IMR-90 (cell line): ENCODE data around the gene ENTPD3. TPM values are rescaled to one million over a fixed set of nuclear protein-coding genes. Genes with fewer than 3 reads are reported as not detected.

Source experiments
- ATAC-seq: fragments of 200-7000 bp; cut with Tn5 transposase; 2 replicates; pipeline ENCODE4 v1.9.1; 2020; ENCODE audit warnings: low read depth, mild to moderate bottlenecking, moderate library complexity
- BruUV-seq: library from RNA; stranded (reverse); fragments of 400-500 nt; replicated peaks from 2 replicates; lab custom pipeline; 2021; lab: Mats Ljungman, UMichigan
- CTCF ChIA-PET: fragments of 300-600 bp; formaldehyde crosslinking; extraction: SDS; loops from one replicate; lab custom pipeline; 2021; ENCODE audit warnings: antibody characterized with exemption; lab: Yijun Ruan, JAX
- POLR2A ChIA-PET: fragments of 300-600 bp; sonication (Branson Sonifier 250); formaldehyde crosslinking; loops from one replicate; lab custom pipeline; 2022; ENCODE audit warnings: antibody characterized with exemption; ENCODE audit not compliant: unreplicated experiment; lab: Charles Lee
- DNase-seq: peaks from one replicate; pipeline ENCODE4 v3.0.0; 2013
- H2AFZ ChIP-seq: replicated peaks from 2 replicates; pipeline ENCODE3; 2013; ENCODE audit warnings: low read length, mild to moderate bottlenecking; ENCODE audit not compliant: poor library complexity
- H2AK5ac ChIP-seq: 2 replicates; pipeline ENCODE4 v1.6.1; 2013; ENCODE audit warnings: low read depth, low read length, inconsistent platforms
- H2AK9ac ChIP-seq: replicated peaks from 2 replicates; pipeline ENCODE3; 2013; ENCODE audit warnings: mild to moderate bottlenecking, low read depth, low read length, moderate library complexity; ENCODE audit not compliant: poor library complexity
- H2BK120ac ChIP-seq: 2 replicates; pipeline ENCODE4 v1.6.1; 2013; ENCODE audit warnings: low read depth, low read length, inconsistent platforms
- H2BK15ac ChIP-seq: 3 replicates; pipeline ENCODE4 v1.6.1; 2013; ENCODE audit warnings: low read depth, low read length, inconsistent platforms
- H2BK20ac ChIP-seq: 2 replicates; pipeline ENCODE4 v1.6.1; 2013; ENCODE audit warnings: low read depth, mild to moderate bottlenecking, inconsistent platforms, low read length, moderate library complexity
- H2BK5ac ChIP-seq: 2 replicates; pipeline ENCODE4 v1.6.1; 2013; ENCODE audit warnings: mild to moderate bottlenecking, low read depth, low read length, inconsistent platforms; ENCODE audit not compliant: poor library complexity, severe bottlenecking
- H3K14ac ChIP-seq: replicated peaks from 2 replicates; pipeline ENCODE4 v1.6.1; 2013; ENCODE audit warnings: low read depth, low read length, inconsistent platforms
- H3K18ac ChIP-seq: 2 replicates; pipeline ENCODE4 v1.6.1; 2013; ENCODE audit warnings: low read depth, low read length, control low read depth
- H3K23ac ChIP-seq: 2 replicates; pipeline ENCODE4 v1.6.1; 2013; ENCODE audit warnings: low read depth, low read length, inconsistent platforms
- H3K27ac ChIP-seq: 2 replicates; pipeline ENCODE4 v1.5.1; 2013; ENCODE audit warnings: mild to moderate bottlenecking, control low read depth, low read length; ENCODE audit not compliant: insufficient read depth
- H3K27me3 ChIP-seq: 2 replicates; pipeline ENCODE4 v1.6.1; 2013; ENCODE audit warnings: low read length; ENCODE audit not compliant: control insufficient read depth, insufficient read depth
- H3K36me3 ChIP-seq: 2 replicates; pipeline ENCODE4 v1.6.1; 2013; ENCODE audit warnings: low read length, mixed read lengths; ENCODE audit not compliant: control insufficient read depth, insufficient read depth
- H3K4ac ChIP-seq: 2 replicates; pipeline ENCODE4 v1.6.1; 2013; ENCODE audit warnings: low read depth, low read length, inconsistent platforms
- H3K4me1 ChIP-seq: 2 replicates; pipeline ENCODE4 v1.6.1; 2013; ENCODE audit warnings: low read length, mixed read lengths; ENCODE audit not compliant: control insufficient read depth, insufficient read depth
- H3K4me2 ChIP-seq: 2 replicates; pipeline ENCODE4 v1.6.1; 2013; ENCODE audit warnings: low read depth, mild to moderate bottlenecking, control low read depth, low read length, moderate library complexity
- H3K4me3 ChIP-seq: 2 replicates; pipeline ENCODE4 v1.5.1; 2013; ENCODE audit warnings: low read depth, mild to moderate bottlenecking, control low read depth, low read length, moderate library complexity; ENCODE audit not compliant: insufficient read depth
- H3K56ac ChIP-seq: 2 replicates; pipeline ENCODE4 v1.6.1; 2013; ENCODE audit warnings: low read length, inconsistent platforms; ENCODE audit not compliant: insufficient read depth; ENCODE audit errors: extremely low read depth
- H3K79me1 ChIP-seq, 2 experiments: 2 replicates each; pipeline ENCODE4 v1.6.1; 2013; ENCODE audit warnings: low read length in 2 of 2, inconsistent platforms in 1 of 2, low read depth in 1 of 2
- H3K9ac ChIP-seq: 2 replicates; pipeline ENCODE4 v1.6.1; 2013; ENCODE audit warnings: low read depth, low read length, control low read depth
- H3K9me1 ChIP-seq: 2 replicates; pipeline ENCODE4 v1.6.1; 2013; ENCODE audit warnings: low read length, inconsistent platforms; ENCODE audit not compliant: insufficient read depth
- H3K9me3 ChIP-seq: 2 replicates; pipeline ENCODE4 v1.6.1; 2013; ENCODE audit warnings: low read length; ENCODE audit not compliant: control insufficient read depth, insufficient read depth
- H4K20me1 ChIP-seq: 2 replicates; pipeline ENCODE4 v1.6.1; 2013; ENCODE audit warnings: low read length, inconsistent platforms; ENCODE audit not compliant: insufficient read depth
- H4K5ac ChIP-seq: 2 replicates; pipeline ENCODE4 v1.6.1; 2013; ENCODE audit warnings: mild to moderate bottlenecking, low read depth, low read length, control low read depth
- H4K8ac ChIP-seq, 2 experiments: 2 replicates each; pipeline ENCODE4 v1.6.1; 2013; ENCODE audit warnings: low read depth in 2 of 2, low read length in 2 of 2, control low read depth in 1 of 2, inconsistent platforms in 1 of 2
- H4K91ac ChIP-seq: 2 replicates; pipeline ENCODE4 v1.6.1; 2013; ENCODE audit warnings: low read depth, low read length, inconsistent platforms; ENCODE audit not compliant: insufficient read depth
- BHLHE40 ChIP-seq: fragments of 150-350 bp; IDR thresholded peaks from 2 replicates; pipeline ENCODE4 v1.6.1; 2016; ENCODE audit warnings: mild to moderate bottlenecking, low read depth, low read length
- ELK1 ChIP-seq: fragments of 150-350 bp; IDR thresholded peaks from 2 replicates; pipeline ENCODE4 v1.6.1; 2016; ENCODE audit warnings: low read depth, mild to moderate bottlenecking, low read length, moderate library complexity, borderline replicate concordance
- MAZ ChIP-seq: IDR thresholded peaks from 2 replicates; pipeline ENCODE4 v1.6.1; 2012; ENCODE audit warnings: low read depth, mild to moderate bottlenecking, low read length, improper control_type of control experiment, moderate library complexity, borderline replicate concordance
- MXI1 ChIP-seq: IDR thresholded peaks from 2 replicates; pipeline ENCODE4 v1.6.1; 2012; ENCODE audit warnings: low read depth, mild to moderate bottlenecking, low read length, moderate library complexity, borderline replicate concordance
- NFE2L2 ChIP-seq: fragments of 150-350 bp; IDR thresholded peaks from 2 replicates; pipeline ENCODE4 v1.6.1; 2016; ENCODE audit warnings: low read depth, mild to moderate bottlenecking, low read length
- SMC3 ChIP-seq: fragments of 150-350 bp; IDR thresholded peaks from 2 replicates; pipeline ENCODE4 v1.6.1; 2016; ENCODE audit warnings: low read depth, mild to moderate bottlenecking, antibody characterized with exemption, low read length, moderate library complexity
- WGBS, 2 experiments: methylation state at CpG; one replicate each; pipeline versions ENCODE4 v1.1.5 to v1.1.7; 2013; ENCODE audit warnings: missing lambda C conversion rate in 2 of 2; ENCODE audit not compliant: insufficient read length in 1 of 2; ENCODE audit errors: extremely low coverage in 2 of 2; 5-methylcytosine and 5-hydroxymethylcytosine counted together
- dilution Hi-C: fragments of 300-500 bp; cut with HindIII; formaldehyde crosslinking; loops from one replicate; pipeline ENCODE4 v1.14.3; 2018; ENCODE audit warnings: low sequenced_read_pairs; ENCODE audit not compliant: unreplicated experiment
- in situ Hi-C: fragments of 300-500 bp; cut with MboI; formaldehyde crosslinking; loops from 3 replicates; pipeline ENCODE4 v1.14.3; 2019; ENCODE audit warnings: low sequenced_read_pairs, inconsistent platforms, mixed read lengths
- intact Hi-C: fragments of 100-400 bp; cut with micrococcal nuclease; formaldehyde crosslinking; loops from 2 replicates; pipeline ENCODE4 v1.10.0; 2022
- polyA plus RNA-seq, 3 experiments: library from polyadenylated mRNA; depleted of rRNA; stranded (reverse); fragments of >200 nt; gene quantifications; 2 replicates each; pipeline ENCODE4 v1.2.3, GENCODE V29; 2012; ENCODE audit warnings: low replicate concordance in 1 of 3
- total RNA-seq: library from RNA; depleted of rRNA; stranded (reverse); fragments of >200 nt; gene quantifications from 2 replicates; pipeline ENCODE4 v1.2.3, GENCODE V29; 2012; rRNA removed

Gene ENTPD3
- total and polyA plus RNA-seq, 2 of the 4 experiments (the other 2 are of a cell fraction) = not detected

GRCh38 chr3:40477666-40478065 lies 90.7 kb downstream of the ENTPD3 start:
- H3K4ac ChIP-seq = no peak overlapping the region
- peak overlapping the region; percentile 7; the same call in 1 of the 2 replicates for H3K23ac ChIP-seq
- H3K56ac ChIP-seq = no peak overlapping the region
- DNase-seq = no peak
- H3K36me3 ChIP-seq = peaks cover 6% of the 10 kb centered on the region
- peak overlapping the region; percentile 41 to 96; a peak in 3 of 4 replicates for H4K8ac ChIP-seq
- peak overlapping the region; percentile 15; the same call in 1 of the 2 replicates for H3K14ac ChIP-seq
- peak overlapping the region; percentile 84 for H3K4me2 ChIP-seq
- no peak overlapping the region for H3K18ac ChIP-seq
- ChIA-PET CTCF (no interaction called here), POLR2A (no interaction called here)
- no peaks in the 10 kb centered on the region for H3K27me3 ChIP-seq
- intact Hi-C loops (loop anchor here (1.0 kb wide), 1 partner anchor 47 kb away; the partner anchor contains the start of gene ZNF621), in situ Hi-C loops (no loop called here), dilution Hi-C loops (no loop called here)
- H4K91ac ChIP-seq = no peak overlapping the region
- H4K20me1 ChIP-seq = no peaks in the 10 kb centered on the region
- peaks cover 3% of the 10 kb centered on the region for H3K4me1 ChIP-seq
- peaks cover 8 to 11% of the 10 kb centered on the region in 2 experiments; a peak in 3 of 4 replicates for H3K79me1 ChIP-seq
- no TSS peak for BruUV-seq
- no peaks in the 10 kb centered on the region for H3K9me3 ChIP-seq
- H2BK15ac ChIP-seq = no peak overlapping the region
- H3K4me3 ChIP-seq = peak overlapping the region; percentile 70
- H3K27ac ChIP-seq = no peak overlapping the region
- peak overlapping the region; percentile 84 for H3K9ac ChIP-seq
- H2BK5ac ChIP-seq = no peak overlapping the region
- H2BK120ac ChIP-seq = no peak overlapping the region
- peaks cover 9% of the 10 kb centered on the region for H3K9me1 ChIP-seq
- WGBS, 2 experiments = 84% methylated on average over 3 of the region's 4 CpGs; no CpG with 5 or more reads in 1 of the 2 experiments
- no peak overlapping the region for H2AK9ac ChIP-seq
- H2AFZ ChIP-seq = peak overlapping the region; percentile 18
- H2BK20ac ChIP-seq = no peak overlapping the region
- no peak for ATAC-seq
- peak overlapping the region; percentile 26 for H4K5ac ChIP-seq
- H2AK5ac ChIP-seq = no peak overlapping the region
- TF ChIP-seq NFE2L2 (no peak), ELK1 (no peak), MAZ (no peak), MXI1 (no peak), BHLHE40 (no peak), SMC3 (no peak)

Other genes starting within 250 kb of the ENTPD3 start
- 11.3 and 14.2 TPM in 2 replicates for gene EIF1B, start 77.5 kb upstream of the ENTPD3 start, total RNA-seq
- gene EIF1B, start 77.5 kb upstream of the ENTPD3 start, polyA plus RNA-seq (2012; rRNA removed) = 20.9 and 25.9 TPM in 2 replicates
- 142 and 185 TPM in 2 replicates for gene RPL14, start 70.2 kb downstream of the ENTPD3 start, total RNA-seq
- 461 and 492 TPM in 2 replicates for gene RPL14, start 70.2 kb downstream of the ENTPD3 start, polyA plus RNA-seq (2012; rRNA removed)
- gene ZNF619, start 89.9 kb downstream of the ENTPD3 start, total RNA-seq = 4.2 and 4.8 TPM in 2 replicates
- 1.9 and 2.0 TPM in 2 replicates for gene ZNF619, start 89.9 kb downstream of the ENTPD3 start, polyA plus RNA-seq (2012; rRNA removed)
- gene ZNF620, start 118.9 kb downstream of the ENTPD3 start, total RNA-seq = 0.72 and 0.83 TPM in 2 replicates
- gene ZNF620, start 118.9 kb downstream of the ENTPD3 start, polyA plus RNA-seq (2012; rRNA removed) = 0.22 and 0.48 TPM in 2 replicates
- gene ZNF621, start 137.8 kb downstream of the ENTPD3 start, total RNA-seq = 7.3 and 9.4 TPM in 2 replicates
- gene ZNF621, start 137.8 kb downstream of the ENTPD3 start, polyA plus RNA-seq (2012; rRNA removed) = 6.8 and 8.3 TPM in 2 replicates